Fibroblast of skin of scalp (primary cell): Measurements from ENCODE around the gene MEP1A. TPM values are rescaled to one million over a fixed set of nuclear protein-coding genes. Genes with fewer than 3 reads are reported as not detected.
"Not testable (repeated sequence)": the region's sequence is repeated elsewhere in the genome, so short reads cannot be mapped to it uniquely, and the experiment has no call there.

Experiments
- DNase-seq: peaks from one replicate; pipeline ENCODE4 v3.0.0-alpha.2; 2013
- polyA plus RNA-seq, 2 experiments: library from polyadenylated mRNA; unstranded; fragments of 120-200 nt; gene quantifications; one replicate each; pipeline ENCODE4 v1.2.1, GENCODE V29; 2013; ENCODE audit not compliant: insufficient read length in 2 of 2

The MEP1A gene, protein sequence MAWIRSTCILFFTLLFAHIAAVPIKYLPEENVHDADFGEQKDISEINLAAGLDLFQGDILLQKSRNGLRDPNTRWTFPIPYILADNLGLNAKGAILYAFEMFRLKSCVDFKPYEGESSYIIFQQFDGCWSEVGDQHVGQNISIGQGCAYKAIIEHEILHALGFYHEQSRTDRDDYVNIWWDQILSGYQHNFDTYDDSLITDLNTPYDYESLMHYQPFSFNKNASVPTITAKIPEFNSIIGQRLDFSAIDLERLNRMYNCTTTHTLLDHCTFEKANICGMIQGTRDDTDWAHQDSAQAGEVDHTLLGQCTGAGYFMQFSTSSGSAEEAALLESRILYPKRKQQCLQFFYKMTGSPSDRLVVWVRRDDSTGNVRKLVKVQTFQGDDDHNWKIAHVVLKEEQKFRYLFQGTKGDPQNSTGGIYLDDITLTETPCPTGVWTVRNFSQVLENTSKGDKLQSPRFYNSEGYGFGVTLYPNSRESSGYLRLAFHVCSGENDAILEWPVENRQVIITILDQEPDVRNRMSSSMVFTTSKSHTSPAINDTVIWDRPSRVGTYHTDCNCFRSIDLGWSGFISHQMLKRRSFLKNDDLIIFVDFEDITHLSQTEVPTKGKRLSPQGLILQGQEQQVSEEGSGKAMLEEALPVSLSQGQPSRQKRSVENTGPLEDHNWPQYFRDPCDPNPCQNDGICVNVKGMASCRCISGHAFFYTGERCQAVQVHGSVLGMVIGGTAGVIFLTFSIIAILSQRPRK
- not detected for polyA plus RNA-seq (2013, experiment 1 of 2; ENCODE audit: insufficient read length)
- not detected for polyA plus RNA-seq (2013, experiment 2 of 2; ENCODE audit: insufficient read length)

GRCh38 chr6:46793138-46793537 is at the start of gene MEP1A:
TSS of gene MEP1A (plus strand) at chr6:46793389. CDS start at chr6:46793399, 10 bp downstream.
- no peak for DNase-seq

GRCh38 chr6:46743425-46744158 is 49.6 kb upstream of the MEP1A start:
- DNase-seq, result no peak

DNA sequence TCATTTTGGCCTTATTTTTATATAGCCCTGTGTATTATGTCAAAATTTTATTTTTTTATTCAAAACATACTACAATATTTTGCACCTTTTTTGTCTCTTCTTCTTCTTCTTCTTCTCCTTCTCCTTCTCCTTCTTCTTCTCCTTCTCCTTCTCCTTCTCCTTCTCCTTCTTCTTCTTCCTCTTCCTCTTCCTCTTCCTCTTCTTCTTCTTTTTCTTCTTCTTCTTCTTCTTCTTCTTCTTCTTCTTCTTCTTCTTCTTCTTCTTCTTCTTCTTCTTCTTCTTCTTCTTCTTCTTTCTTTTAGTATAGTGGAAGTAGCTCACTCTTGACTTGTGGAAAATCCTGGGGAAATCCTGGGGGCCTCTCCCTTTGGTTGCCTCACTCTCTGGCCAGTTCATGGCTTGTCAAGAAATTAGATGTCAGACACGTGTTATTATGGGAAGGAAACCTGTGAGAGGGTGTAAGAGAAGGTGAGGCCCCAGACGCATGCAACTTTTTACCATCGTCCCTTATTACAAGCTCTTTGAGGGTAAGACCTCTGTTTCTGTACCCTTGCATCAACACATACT is 48.9 kb upstream of the MEP1A start:
- DNase-seq, result not testable (repeated sequence)

DNA sequence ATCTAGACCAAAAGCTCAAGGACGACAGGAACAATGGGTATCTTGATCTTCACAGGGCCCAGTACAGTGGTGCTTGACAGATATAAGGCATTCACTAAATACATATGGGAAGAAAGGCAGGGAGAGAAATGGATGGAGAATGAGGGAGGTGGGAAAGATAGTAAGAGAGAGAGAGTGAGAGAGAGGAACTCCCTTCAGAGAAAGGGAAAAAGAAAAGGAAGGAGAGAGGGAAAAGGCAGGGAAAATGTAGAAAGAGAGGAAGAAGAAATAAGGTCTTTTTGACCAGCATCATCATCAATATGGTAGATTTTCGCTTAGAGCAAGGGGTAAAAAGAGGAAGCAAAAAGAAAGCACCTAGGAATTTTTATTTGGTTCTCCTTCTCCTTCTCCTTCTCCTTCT is 47.2 kb upstream of the MEP1A start:
- DNase-seq, result no peak

GRCh38 chr6:46746696-46747095 is 46.5 kb upstream of the MEP1A start, which contains the start of gene ANKRD66:
TSS of gene ANKRD66 (plus strand) at chr6:46746933. CDS start at chr6:46751949, 5,016 bp downstream.
- no peak for DNase-seq

- no peak for DNase-seq
Observed at GRCh38 chr6:46748940-46749503, 44.2 kb upstream of the MEP1A start.

DNA sequence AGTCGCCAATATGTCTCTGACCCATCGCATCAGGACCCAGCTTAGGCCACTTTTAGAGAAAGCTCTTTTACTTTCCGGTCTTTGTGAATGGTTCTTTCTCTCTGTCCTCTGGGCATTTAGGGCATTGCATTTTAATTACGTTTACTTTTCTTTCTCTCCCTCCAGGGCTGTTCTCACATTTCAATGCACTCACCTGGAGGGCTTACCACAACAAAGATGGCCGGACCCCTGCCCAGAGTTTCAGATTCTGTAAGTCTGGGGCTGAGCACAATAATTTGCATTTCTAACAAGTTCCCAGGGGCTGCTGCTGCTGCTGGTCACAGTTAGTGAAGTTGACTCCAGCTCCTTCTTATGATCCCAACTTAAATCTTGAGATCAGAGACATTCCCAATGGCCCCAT is 43.5 kb upstream of the MEP1A start:
- DNase-seq, result no peak

- no peak for DNase-seq
Observed at GRCh38 chr6:46751658-46752057, 41.5 kb upstream of the MEP1A start.

DNA sequence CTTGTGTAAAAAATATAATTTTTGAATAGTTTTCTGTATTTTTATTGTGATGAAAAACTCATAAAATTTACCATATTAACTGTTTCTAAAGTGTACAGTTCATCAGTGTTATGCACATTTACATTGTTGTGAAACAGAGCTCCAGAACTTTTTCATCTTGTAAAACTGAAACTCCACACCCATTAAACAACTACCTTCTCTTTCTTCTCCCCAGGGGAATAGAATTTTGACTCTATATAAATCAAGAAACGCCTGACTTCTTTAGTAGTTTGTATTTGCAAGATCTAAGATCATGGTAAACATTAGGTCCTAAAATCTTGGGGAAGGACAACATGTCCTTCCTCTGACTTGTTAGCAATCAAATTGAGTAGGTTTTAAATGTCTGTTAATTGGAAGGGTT is 37.3 kb upstream of the MEP1A start:
- no peak for DNase-seq

GRCh38 chr6:46756469-46757213 is 36.5 kb upstream of the MEP1A start:
- no peak for DNase-seq

DNA sequence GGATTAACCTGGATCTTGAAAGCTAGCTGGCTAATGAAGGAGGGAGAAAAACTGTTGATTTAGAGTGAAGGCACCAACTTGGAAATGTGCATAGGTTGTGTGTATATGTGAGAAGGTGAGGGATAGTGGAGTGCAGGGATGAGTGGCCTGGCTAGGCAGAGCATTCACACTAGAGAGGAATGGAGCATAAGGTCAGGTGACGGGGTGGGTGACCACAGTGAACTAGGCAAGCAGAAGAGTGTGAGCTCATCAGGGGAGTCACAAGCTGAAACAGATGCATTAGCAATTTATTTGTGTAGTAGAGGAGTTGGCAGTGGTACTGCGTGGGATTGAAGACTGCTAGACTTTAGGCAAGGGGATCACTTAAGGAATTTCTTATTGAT is 36.0 kb upstream of the MEP1A start:
- no peak for DNase-seq

- DNase-seq, result no peak
Observed at GRCh38 chr6:46758960-46759753, 34.0 kb upstream of the MEP1A start.

GRCh38 chr6:46760925-46761324 is 32.3 kb upstream of the MEP1A start:
- DNase-seq, result no peak

GRCh38 chr6:46763466-46763865 is 29.7 kb upstream of the MEP1A start:
- DNase-seq, result no peak

DNA sequence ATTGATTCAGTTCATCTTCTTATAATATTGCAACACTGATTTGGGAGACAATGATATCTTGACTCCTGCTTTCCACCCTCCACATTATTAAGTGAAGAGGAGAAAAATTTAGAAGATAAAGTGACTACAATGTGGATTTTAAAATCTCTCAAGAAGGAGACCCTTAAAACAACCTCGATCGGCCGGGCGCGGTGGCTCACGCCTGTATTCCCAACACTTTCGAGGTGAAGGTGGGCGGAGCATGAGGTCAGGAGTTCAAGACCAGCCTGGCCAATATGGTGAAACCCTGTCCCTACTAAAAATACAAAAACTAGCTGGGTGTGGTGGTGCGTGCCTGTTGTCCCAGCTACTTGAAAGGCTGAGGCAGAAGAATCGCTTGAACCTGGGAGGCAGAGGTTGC is 28.9 kb upstream of the MEP1A start:
- not testable (repeated sequence) for DNase-seq

DNA sequence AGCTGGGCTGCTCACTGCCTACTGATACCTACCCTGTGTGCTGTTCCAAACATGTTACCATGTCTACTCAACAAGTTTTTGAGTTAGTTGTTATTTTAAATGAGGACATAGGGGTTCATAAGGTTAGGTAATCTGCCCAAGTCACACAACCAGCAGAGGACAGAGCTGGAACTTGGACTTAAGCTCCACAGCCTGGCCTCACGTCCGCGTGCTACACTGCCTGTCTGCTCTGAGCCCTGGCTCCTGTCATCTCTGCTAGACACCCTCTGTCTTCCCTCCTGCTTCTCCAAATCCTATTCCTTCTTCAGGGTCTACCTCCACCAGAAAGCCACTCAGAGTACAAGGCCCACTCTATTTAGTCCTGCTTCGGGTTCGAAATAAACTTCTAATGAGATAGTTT is 28.2 kb upstream of the MEP1A start:
- DNase-seq, result no peak

DNA sequence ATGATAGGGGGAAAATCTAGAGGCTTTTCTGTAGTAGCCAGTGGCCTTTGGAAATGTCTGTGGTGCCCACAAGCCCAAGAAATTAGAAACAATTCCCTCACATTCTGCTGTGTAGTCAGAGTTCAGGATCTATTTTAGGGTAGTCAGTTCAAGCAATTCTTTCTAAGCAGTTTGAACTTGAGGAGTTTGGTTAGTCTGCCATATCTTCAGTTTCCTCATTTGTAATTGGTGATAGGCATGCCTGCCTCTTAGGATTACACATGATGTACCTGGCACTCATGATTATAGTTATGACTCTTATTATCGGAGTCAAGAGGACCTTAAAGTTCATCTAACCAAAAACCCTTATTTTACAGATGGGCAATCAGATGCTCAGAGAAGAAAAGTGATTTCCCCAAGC is 21.2 kb upstream of the MEP1A start:
- DNase-seq, result no peak

DNA sequence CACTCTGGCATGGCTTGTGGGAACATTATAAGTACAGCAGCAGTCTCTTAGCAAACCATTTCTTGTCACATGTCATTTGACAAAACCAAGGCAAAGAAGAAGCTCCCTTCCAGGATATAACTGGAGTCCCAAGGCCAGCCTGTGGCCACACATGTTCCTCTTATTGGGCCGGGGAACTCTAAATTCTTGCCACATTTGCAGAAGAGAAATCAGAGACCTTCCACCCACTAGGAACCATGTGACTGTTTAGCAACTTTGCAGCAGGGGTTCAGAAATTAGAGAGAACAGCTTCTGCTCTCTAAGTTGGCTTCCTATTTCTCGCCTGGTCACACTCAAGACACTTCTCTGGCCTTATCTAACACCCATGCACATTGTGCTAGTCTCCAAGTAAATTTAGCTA is 20.4 kb upstream of the MEP1A start:
- DNase-seq, result no peak

DNA sequence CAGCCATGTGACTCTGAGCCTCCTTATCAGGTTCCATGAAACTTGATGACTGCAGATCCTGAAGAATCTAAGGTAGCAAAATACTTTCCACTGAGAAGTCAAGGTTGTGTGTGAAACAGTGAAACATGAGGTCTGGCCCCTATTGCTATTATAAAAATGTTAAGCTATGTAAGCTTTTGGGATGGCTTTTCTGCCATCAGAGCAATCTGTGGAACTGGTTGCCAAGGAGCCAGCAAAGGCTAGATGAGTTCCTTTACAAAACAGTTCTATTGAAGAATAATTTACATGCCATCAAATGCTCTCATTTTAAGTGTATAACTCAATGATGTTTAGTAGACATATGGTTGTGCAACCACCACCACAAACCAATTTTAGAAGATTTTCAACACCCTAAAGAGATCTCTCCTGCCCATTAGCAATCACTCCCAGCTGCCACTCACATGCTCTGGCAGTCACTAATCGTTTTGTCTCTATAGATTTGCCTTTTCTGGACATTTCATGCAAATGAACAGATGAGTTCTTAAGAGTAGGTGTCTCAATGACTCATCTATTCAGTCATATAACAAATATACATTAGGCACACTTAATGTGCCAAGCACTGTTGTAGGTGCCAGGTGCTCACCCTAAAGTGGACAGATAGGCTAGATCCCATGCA is 19.9 kb upstream of the MEP1A start:
- DNase-seq, result no peak

DNA sequence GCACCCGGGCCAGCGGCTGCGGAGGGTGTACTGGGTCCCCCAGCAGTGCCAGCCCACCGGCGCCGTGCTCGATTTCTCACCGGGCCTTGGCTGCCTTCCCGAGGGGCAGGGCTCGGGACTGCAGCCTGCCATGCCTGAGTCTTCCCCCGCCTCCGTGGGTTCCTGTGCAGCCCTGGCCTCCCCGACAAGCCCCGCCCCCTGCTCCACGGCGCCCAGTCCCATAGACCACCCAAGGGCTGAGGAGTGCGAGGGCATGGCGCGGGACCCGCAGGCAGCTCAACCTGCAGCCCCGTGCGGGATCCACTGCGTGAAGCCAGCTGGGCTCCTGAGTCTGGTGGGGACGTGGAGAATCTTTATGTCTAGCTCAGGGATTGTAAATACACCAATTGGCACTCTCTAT is 18.5 kb upstream of the MEP1A start:
- not testable (repeated sequence) for DNase-seq
